Testis (tissue), 3 donors: ENCODE measurements around the gene LAMA3. TPM values are rescaled to one million over a fixed set of nuclear protein-coding genes. Genes with fewer than 3 reads are reported as not detected.

Experiments
- DNase-seq: peaks from one replicate; pipeline ENCODE4 v3.0.0-alpha.2; 2019
- H3K27ac ChIP-seq, 2 donors: fragments of 200-600 bp; sonication (generic); one replicate each; pipeline ENCODE4 v1.5.1; 2019
- H3K27me3 ChIP-seq: fragments of 200-600 bp; sonication (generic); one replicate; pipeline ENCODE4 v1.5.1; 2019
- H3K36me3 ChIP-seq: fragments of 200-600 bp; sonication (generic); one replicate; pipeline ENCODE4 v1.5.1; 2017; ENCODE audit warnings: low read depth; ENCODE audit errors: missing control alignments
- H3K4me1 ChIP-seq: fragments of 200-600 bp; sonication (generic); one replicate; pipeline ENCODE4 v1.5.1; 2019
- H3K4me3 ChIP-seq, 2 donors: fragments of 200-600 bp; sonication (generic); one replicate each; pipeline ENCODE4 v1.5.1; 2017 to 2019
- H3K9me3 ChIP-seq: fragments of 200-600 bp; sonication (generic); one replicate; pipeline ENCODE4 v1.5.1; 2017
- POLR2A ChIP-seq: fragments of 450-650 bp; IDR thresholded peaks from one replicate; pipeline ENCODE4 v1.6.1; 2017; ENCODE audit warnings: antibody characterized with exemption, mild to moderate bottlenecking, moderate library complexity
- WGBS, 2 donors: methylation state at CpG; one replicate each; pipeline ENCODE4 v1.1.5; 2018; 5-methylcytosine and 5-hydroxymethylcytosine counted together
- intact Hi-C: fragments of 100-400 bp; cut with DNase I; formaldehyde crosslinking; loops from one replicate; pipeline ENCODE4 v1.15.1; 2023; ENCODE audit warnings: low total_unique reads
- polyA plus RNA-seq: library from polyadenylated mRNA; stranded (reverse); fragments of 350-450 nt; fragmentation: Illumina TruSeq; extraction: RNeasy Lipid Tissue Mini Kit (QIAGEN cat#74804); gene quantifications from one replicate; pipeline ENCODE4 v1.2.3, GENCODE V29; 2014; ENCODE audit warnings: low read depth, low replicate concordance; ENCODE audit not compliant: insufficient read depth
- total RNA-seq, 2 donors: library from RNA; depleted of rRNA; stranded (reverse); fragments of >200 nt; gene quantifications; one replicate each; pipeline ENCODE4 v1.2.3, GENCODE V29; 2016
- TF ChIP-seq, protein P1 (sequence below), 3 experiments: fragments of 450-650 bp in 2 of 3; fragments of 200-600 bp in 1 of 3; sonication (generic) in 1 of 3; IDR thresholded peaks; one replicate each; pipeline ENCODE4 v1.5.1; 2016 to 2019; ENCODE audit warnings: antibody characterized with exemption in 3 of 3, mild to moderate bottlenecking in 2 of 3, moderate library complexity in 1 of 3

The LAMA3 gene
- total and polyA plus RNA-seq, 3 donors from 2014 or later = 11.9 to 22.1 (median 14.1) TPM

DNA sequence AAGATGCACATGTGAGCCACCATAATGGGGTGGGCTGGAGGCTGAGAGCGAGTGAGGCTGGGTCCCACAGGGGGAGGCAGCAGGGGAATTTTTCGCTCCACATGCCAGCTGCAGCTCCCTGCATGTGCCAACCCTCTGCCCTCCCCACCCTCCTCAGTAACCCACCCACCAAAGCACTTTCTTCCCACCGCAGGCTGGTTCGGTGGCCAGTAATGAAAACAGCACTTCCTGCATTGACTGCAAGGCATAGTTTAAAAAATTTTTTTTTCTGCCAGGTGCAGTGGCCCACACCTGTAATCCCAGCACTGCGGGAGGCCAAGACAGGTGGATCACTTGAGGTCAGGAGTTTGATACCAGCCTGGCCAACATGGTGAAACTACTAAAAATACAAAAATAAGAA, 177.8 kb downstream of the LAMA3 start:
- 89 to 97% methylated on average over 5 of the region's 5 CpGs for WGBS, 2 donors
- H3K36me3 ChIP-seq = no peaks in the 10 kb centered on the region
- no peaks in the 10 kb centered on the region for H3K27me3 ChIP-seq
- no peaks in the 10 kb centered on the region for H3K4me1 ChIP-seq
- no peak for DNase-seq
- H3K27ac ChIP-seq = no peak overlapping the region
- no peak for TF ChIP-seq POLR2A
- TF ChIP-seq, protein P1, sequence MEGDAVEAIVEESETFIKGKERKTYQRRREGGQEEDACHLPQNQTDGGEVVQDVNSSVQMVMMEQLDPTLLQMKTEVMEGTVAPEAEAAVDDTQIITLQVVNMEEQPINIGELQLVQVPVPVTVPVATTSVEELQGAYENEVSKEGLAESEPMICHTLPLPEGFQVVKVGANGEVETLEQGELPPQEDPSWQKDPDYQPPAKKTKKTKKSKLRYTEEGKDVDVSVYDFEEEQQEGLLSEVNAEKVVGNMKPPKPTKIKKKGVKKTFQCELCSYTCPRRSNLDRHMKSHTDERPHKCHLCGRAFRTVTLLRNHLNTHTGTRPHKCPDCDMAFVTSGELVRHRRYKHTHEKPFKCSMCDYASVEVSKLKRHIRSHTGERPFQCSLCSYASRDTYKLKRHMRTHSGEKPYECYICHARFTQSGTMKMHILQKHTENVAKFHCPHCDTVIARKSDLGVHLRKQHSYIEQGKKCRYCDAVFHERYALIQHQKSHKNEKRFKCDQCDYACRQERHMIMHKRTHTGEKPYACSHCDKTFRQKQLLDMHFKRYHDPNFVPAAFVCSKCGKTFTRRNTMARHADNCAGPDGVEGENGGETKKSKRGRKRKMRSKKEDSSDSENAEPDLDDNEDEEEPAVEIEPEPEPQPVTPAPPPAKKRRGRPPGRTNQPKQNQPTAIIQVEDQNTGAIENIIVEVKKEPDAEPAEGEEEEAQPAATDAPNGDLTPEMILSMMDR (IDR thresholded peaks at IDR 0.05) = no peak
- intact Hi-C loops = no loop called here
- H3K9me3 ChIP-seq = no peaks in the 10 kb centered on the region
- no peak overlapping the region for H3K4me3 ChIP-seq

GRCh38 chr18:23868136-23868785, 179.0 kb downstream of the LAMA3 start:
- no peaks in the 10 kb centered on the region for H3K4me1 ChIP-seq
- no peak for DNase-seq
- H3K27me3 ChIP-seq = no peaks in the 10 kb centered on the region
- intact Hi-C loops = no loop called here
- no peak for TF ChIP-seq POLR2A
- TF ChIP-seq, protein P1 (IDR thresholded peaks at IDR 0.05) = no peak
- no peaks in the 10 kb centered on the region for H3K36me3 ChIP-seq
- H3K9me3 ChIP-seq = no peaks in the 10 kb centered on the region
- 85 to 96% methylated on average over 3 of the region's 3 CpGs for WGBS, 2 donors
- no peak overlapping the region for H3K27ac ChIP-seq
- no peak overlapping the region for H3K4me3 ChIP-seq

DNA sequence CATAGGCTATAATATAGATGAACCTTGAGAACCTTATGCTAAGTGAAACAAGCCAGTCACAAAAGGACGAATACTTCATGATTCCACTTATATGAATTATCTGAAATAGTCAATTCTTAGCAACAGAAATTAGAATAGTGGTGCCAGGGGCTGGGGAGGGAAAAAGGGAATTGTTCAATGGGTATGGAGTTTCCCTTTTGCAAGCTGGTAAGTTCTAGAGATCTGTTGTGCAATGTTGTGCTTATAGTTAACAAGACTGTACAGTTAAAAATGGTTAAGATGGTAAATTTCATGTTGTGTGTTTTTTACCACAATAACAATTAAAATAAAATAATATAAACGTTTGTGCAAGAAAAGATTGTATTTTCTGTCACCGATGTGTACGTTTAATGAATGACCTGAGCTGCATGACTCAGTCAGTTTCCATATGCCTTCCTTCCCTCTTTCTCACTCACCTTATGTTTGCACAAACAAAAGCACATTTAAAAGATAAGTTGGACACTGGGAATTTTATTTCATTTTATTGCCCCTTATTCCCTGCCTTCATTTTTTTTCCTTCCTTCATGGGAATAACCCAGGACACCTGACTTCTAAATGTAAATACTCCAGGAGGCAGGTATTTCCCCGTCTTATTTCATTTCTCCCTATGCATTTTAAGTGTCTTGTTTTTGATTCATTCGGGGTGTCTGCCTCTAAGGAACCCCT, 181.6 kb downstream of the LAMA3 start:
- intact Hi-C loops = no loop called here
- DNase-seq = no peak
- Histone ChIP-seq H3K4me3 (no peak overlapping the region), H3K36me3 (no peaks in the 10 kb centered on the region), H3K9me3 (no peaks in the 10 kb centered on the region), H3K27me3 (no peaks in the 10 kb centered on the region), H3K27ac (no peak overlapping the region), H3K4me1 (no peaks in the 10 kb centered on the region)
- 73 to 79% methylated on average over 6 of the region's 6 CpGs for WGBS, 2 donors
- no peak for TF ChIP-seq POLR2A
- TF ChIP-seq, protein P1 (IDR thresholded peaks at IDR 0.05) = no peak

DNA sequence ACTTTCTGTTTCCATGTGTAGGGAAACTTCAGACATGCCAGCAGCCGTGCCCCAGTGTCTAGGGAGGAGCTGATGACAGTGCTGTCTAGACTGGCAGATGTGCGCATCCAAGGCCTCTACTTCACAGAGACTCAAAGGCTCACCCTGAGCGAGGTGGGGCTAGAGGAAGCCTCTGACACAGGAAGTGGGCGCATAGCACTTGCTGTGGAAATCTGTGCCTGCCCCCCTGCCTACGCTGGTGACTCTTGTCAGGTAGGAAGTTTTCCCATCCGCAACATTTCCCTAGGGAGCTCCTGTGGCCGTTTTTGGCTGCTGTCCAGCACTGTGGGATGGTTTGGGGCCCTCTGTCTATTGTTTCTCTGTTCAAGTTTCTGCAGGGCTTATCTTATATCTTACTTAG, 182.2 kb downstream of the LAMA3 start:
- intact Hi-C loops = no loop called here
- DNase-seq = peak; percentile 34
- TF ChIP-seq POLR2A = no peak
- TF ChIP-seq, protein P1 (IDR thresholded peaks at IDR 0.05) = no peak
- Histone ChIP-seq H3K4me1 (no peaks in the 10 kb centered on the region), H3K9me3 (no peaks in the 10 kb centered on the region), H3K27me3 (no peaks in the 10 kb centered on the region), H3K4me3 (no peak overlapping the region), H3K36me3 (no peaks in the 10 kb centered on the region), H3K27ac (no peak overlapping the region)
- 55 to 63% methylated on average over 7 of the region's 7 CpGs for whole genome bisulfite sequencing, 2 donors
